ENCODE results near the gene PARD3B.

DNA sequence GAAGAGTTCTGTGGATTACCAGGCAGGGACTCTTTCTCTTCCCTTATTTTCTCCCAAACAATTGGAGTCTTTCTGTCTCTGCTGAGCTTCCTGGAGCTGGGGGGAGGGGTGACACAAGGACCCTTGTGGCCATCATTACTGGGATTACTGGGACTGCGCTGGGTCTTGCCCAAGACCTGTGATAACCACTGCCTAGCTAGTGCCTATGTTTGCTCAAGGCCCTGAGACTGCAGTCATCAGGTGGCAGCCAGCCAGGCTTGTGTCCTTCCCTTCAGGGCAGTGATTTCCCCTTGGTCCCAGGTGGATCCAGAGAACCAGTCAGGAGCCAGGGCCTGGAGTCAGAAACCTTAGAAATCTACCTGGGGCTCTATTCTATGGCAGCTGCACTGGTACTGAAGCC, 355.6 kb downstream of the PARD3B start:
- TF ChIP-seq GATA2 (IDR thresholded peaks at IDR 0.05; ENCODE audit: low read depth, low read length) = no peak
- TF ChIP-seq GATA3 (IDR thresholded peaks at IDR 0.05; ENCODE audit: low read depth, low read length) = no peak

All from SH-SY5Y (cell line).